ENCODE measurements around the gene KCNJ8.
"Not testable (repeated sequence)": the region's sequence is repeated elsewhere in the genome, so short reads cannot be mapped to it uniquely, and the experiment has no call there.

The KCNJ8 gene

DNA sequence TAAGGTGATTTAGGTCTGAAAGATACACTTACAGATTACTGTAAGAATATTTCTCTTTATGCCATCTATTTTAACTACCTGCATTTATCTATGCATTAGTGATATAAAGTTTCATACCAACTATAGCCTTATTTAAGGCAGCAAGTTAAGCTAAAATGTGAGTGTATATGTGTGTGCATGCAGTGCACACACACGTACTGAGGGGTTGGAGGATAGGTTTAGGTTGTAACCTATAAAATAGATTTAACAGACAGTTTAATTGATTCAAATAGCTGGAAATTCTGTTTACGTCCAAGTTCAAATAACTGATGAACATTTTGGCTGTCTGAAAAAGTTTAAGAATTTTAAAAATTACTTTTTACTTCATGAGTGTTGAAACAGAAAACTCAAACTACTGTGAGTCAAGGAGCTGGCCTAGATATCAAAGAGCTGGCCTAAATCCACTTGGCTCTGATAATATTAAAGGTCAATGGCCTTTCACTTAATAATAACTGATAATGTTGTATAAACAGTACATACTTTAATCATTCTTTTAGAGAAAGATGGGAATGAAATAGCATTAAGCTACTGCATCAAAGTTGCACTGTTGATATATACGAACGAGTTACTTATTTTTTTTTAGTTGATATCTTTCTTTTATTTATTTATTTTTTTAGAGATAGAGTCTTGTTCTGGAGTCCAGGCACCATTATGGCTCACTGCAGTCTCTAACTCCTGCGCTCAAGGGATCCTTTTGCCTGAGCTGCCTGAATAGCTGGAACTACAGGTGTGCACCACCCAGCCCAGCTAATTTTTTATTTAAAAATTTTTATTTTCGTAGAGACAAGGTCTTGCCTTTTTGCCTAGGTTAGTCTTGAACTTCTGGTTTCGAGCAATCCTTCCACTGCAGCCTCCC, 13.8 kb upstream of the KCNJ8 start:
- FAIRE-seq = no peak
- DNase-seq (ENCODE audit: extremely low spot score, insufficient read length, low read depth) = no peak

- DNase-seq (ENCODE audit: extremely low spot score, insufficient read length, low read depth) (no peak), FAIRE-seq (no peak)
Observed at GRCh38 chr12:21786041-21786531, 11.6 kb upstream of the KCNJ8 start.

- not testable (repeated sequence) for DNase-seq (ENCODE audit: extremely low spot score, insufficient read length, low read depth); FAIRE-seq
Observed at GRCh38 chr12:21782723-21783122, 8.2 kb upstream of the KCNJ8 start.

- no peak for DNase-seq (ENCODE audit: extremely low spot score, insufficient read length, low read depth)
- no peak for FAIRE-seq
Observed at GRCh38 chr12:21780786-21781185, 6.3 kb upstream of the KCNJ8 start.

DNA sequence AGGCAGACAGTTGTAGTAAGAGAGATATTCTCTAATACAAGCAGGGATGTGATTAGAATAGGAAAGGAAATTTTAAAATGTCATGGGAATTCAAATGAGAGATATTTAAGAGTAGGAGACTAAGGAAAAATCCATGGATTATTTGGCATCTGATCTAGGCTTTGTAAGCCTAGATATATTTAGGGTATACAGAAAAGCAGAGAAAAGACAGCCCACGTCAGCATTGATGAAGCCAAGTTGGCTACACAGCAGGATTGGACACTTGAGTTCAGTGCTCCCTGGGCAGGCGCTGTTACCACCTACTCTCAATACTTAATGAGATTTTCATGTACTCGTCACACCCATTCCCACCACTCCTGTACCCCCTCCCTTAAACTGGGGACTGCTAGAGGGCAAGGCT, 1.7 kb upstream of the KCNJ8 start:
- DNase-seq (ENCODE audit: extremely low spot score, insufficient read length, low read depth) (no peak), FAIRE-seq (no peak)

- DNase-seq (ENCODE audit: extremely low spot score, insufficient read length, low read depth) = no peak
- FAIRE-seq = no peak
Observed at GRCh38 chr12:21775133-21775820, 771 bp upstream of the KCNJ8 start.

GRCh38 chr12:21773806-21774205, 700 bp downstream of the KCNJ8 start:
- FAIRE-seq = no peak
- no peak for DNase-seq (ENCODE audit: extremely low spot score, insufficient read length, low read depth)

GRCh38 chr12:21773263-21773741, 1.2 kb downstream of the KCNJ8 start:
- no peak for DNase-seq (ENCODE audit: extremely low spot score, insufficient read length, low read depth)
- FAIRE-seq = no peak

- FAIRE-seq = no peak
- DNase-seq (ENCODE audit: extremely low spot score, insufficient read length, low read depth) = no peak
Observed at GRCh38 chr12:21771311-21771710, 3.2 kb downstream of the KCNJ8 start.

- FAIRE-seq = no peak
Observed at GRCh38 chr12:21769307-21769706, 5.2 kb downstream of the KCNJ8 start.

DNA sequence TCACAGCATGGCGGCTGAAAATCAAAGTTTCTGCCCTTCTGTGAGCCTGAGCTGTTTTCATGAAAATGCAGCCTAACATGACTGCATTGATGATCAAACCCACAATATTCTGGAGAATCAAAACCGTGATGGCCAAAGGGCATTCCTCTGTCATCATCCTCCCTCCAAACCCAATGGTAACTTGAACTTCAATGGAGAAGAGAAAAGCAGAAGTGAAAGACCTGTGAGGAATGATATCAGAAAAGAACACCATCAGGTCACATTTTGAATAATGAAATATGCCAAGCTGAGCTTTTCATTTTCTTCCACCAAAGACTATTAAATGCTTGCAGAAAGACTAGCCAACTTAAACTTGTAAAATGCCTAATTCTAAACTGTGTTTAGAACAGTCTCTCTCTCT, 8.1 kb downstream of the KCNJ8 start:
- no peak for FAIRE-seq
- no peak for DNase-seq (ENCODE audit: extremely low spot score, insufficient read length, low read depth)

More at GRCh38 chr12:21769307-21769706, 5.2 kb downstream of the KCNJ8 start:
- DNase-seq (ENCODE audit: extremely low spot score, insufficient read length, low read depth) = no peak

DNA sequence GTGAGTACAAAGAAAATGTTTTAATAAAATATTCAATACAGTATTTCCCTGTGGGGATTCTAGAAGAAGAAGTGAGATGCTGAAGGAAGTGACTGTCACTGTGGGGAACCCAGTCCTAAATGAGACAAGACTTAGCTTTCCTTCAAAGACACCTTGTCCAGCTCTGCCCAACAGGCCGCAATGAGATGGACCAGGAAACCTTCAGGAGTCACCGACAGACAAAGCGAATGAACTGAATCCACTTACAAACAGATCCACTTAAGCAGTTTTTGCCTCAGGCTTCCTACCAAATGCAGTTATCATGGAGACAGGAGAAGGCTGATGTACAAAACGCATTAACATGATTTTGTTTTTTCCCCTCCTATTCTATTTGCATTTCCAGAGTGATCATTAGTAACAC, 9.6 kb downstream of the KCNJ8 start:
- FAIRE-seq = no peak

GRCh38 chr12:21764065-21764464, 10.4 kb downstream of the KCNJ8 start:
- DNase-seq (ENCODE audit: extremely low spot score, insufficient read length, low read depth) (no peak), FAIRE-seq (no peak)

More for the DNA sequence above, 9.6 kb downstream of the KCNJ8 start:
- DNase-seq (ENCODE audit: extremely low spot score, insufficient read length, low read depth) = no peak

- FAIRE-seq = no peak
Observed at GRCh38 chr12:21763531-21763930, 11.0 kb downstream of the KCNJ8 start.

DNA sequence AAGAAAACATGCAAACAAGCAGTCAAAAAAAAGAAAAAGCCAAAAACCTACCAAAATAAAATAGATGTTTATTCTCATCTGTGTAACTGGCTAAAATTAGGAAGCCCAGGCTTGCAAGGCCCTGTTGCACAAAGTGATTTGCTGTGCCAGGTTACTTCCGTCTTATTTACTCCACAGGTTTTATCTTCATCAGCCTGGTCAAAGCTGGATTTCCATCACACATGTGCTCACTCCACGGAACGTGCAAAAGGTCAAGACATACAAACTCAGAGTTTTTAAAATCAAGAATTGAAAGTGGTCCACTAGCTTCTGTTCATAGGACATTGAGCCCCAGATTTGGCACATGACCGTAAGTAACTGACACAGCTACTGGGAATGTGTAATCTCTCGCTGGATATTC, 14.8 kb downstream of the KCNJ8 start:
- FAIRE-seq = no peak
- DNase-seq (ENCODE audit: extremely low spot score, insufficient read length, low read depth) = no peak

More at GRCh38 chr12:21763531-21763930, 11.0 kb downstream of the KCNJ8 start:
- no peak for DNase-seq (ENCODE audit: extremely low spot score, insufficient read length, low read depth)

- DNase-seq (ENCODE audit: extremely low spot score, insufficient read length, low read depth) (no peak), FAIRE-seq (no peak)
Observed at GRCh38 chr12:21757735-21758134, 16.8 kb downstream of the KCNJ8 start.

- FAIRE-seq = no peak
- DNase-seq (ENCODE audit: extremely low spot score, insufficient read length, low read depth) = no peak
Observed at GRCh38 chr12:21756699-21757098, 17.8 kb downstream of the KCNJ8 start.

DNA sequence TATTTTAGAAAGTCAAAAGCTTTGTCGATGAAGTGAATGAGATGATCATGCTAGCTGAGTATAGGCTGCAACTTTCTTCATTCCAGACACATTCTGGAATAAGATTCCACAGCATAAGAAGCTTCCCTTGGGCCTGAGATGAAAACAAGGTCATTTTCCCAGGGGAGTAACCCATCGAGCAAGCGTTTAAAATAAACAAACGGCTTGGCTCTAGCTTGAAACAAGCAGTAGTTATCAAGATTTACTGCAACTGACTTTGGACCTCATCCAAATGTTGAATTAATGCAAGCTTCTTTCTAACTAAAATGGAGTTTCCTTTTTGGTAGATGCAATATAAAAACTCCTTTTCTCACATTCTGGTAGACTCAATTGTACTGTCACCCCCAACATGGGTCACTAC, 23.0 kb downstream of the KCNJ8 start:
- DNase-seq (ENCODE audit: extremely low spot score, insufficient read length, low read depth) = no peak
- FAIRE-seq = no peak

DNA sequence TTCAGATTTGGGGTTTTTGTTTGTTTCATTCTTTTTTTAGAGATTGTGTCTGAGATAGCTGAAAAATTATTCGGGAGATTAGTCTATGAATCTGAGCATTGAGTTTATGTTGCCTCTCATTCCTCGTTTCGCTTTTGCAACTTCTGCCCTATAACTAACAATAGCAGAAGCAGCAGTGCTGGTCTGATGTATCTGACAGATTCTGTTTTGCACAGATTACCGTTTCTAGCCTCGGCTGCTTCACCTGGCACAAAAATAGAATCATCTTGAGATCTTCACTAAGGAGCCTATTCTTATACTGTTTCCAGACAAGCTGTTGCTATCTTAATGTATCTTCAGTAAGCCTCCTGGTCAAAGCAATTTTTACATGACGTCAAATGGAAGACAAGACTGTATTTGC, 29.2 kb downstream of the KCNJ8 start:
- FAIRE-seq = no peak
- DNase-seq (ENCODE audit: extremely low spot score, insufficient read length, low read depth) = no peak

- no peak for FAIRE-seq
Observed at GRCh38 chr12:21731144-21731543, 43.4 kb downstream of the KCNJ8 start.

DNA sequence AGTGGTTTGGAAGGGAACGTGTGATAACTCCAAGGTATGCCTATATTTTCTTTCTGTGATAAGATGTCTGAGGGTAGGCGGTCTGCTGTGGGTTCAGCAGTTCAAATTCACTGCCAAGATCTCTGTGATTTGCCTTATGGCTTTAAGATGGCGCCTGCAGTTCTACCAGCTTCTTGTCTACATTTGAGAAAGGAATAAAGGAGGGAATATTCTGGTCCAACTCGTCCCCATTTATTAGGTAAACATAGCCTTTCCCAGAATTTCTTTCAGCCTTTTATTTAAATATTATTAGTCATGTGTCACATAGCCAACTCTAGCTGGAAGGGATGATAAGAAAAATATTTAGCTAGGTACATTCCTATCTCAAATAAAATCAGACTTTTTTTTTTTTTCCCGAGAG, 48.8 kb downstream of the KCNJ8 start:
- DNase-seq (ENCODE audit: extremely low spot score, insufficient read length, low read depth) (no peak), FAIRE-seq (no peak)

More at GRCh38 chr12:21731144-21731543, 43.4 kb downstream of the KCNJ8 start:
- no peak for DNase-seq (ENCODE audit: extremely low spot score, insufficient read length, low read depth)
